SK-N-SH (cell line): ENCODE measurements around the gene AP1AR. TPM values are rescaled to one million over a fixed set of nuclear protein-coding genes. Genes with fewer than 3 reads are reported as not detected.
"Not testable (repeated sequence)": the region's sequence is repeated elsewhere in the genome, so short reads cannot be mapped to it uniquely, and the experiment has no call there.

Source experiments
- CTCF ChIA-PET: fragments of 300-600, 350-600 bp; formaldehyde crosslinking; extraction: SDS; loops from one replicate; lab custom pipeline; 2021; lab: Yijun Ruan, JAX
- POLR2A ChIA-PET: fragments of 350-600 bp; sonication (Branson Sonifier 250); formaldehyde crosslinking; extraction: SDS; loops from one replicate; lab custom pipeline; 2020; ENCODE audit warnings: antibody characterized with exemption, inconsistent platforms; lab: Yijun Ruan, JAX
- DNase-seq: peaks from one replicate; pipeline ENCODE4 v3.0.0; 2012
- H2AFZ ChIP-seq: fragments of 200-600 bp; sonication (generic); 2 replicates; pipeline ENCODE4 v1.8.1; 2016; ENCODE audit warnings: antibody characterized with exemption, mild to moderate bottlenecking, low read depth
- H3F3A ChIP-seq: fragments of 200-600 bp; sonication (generic); replicated peaks from 2 replicates; pipeline ENCODE3; 2016; ENCODE audit warnings: antibody characterized with exemption, mild to moderate bottlenecking; ENCODE audit not compliant: insufficient read depth
- H3K27ac ChIP-seq, 2 experiments: fragments of 200-500 bp in 1 of 2; fragments of 200-600 bp in 1 of 2; sonication (Bioruptor generic) in 1 of 2; sonication (generic), shearing (Covaris generic) in 1 of 2; 2 replicates each; pipeline versions ENCODE4 v1.5.1 to v1.6.1; 2014 to 2016; ENCODE audit warnings: low read depth in 2 of 2, inconsistent platforms in 1 of 2, low read length in 1 of 2, mild to moderate bottlenecking in 1 of 2, mixed read lengths in 1 of 2
- H3K27me3 ChIP-seq: fragments of 200-600 bp; sonication (generic), shearing (Covaris generic); 2 replicates; pipeline ENCODE4 v1.6.1; 2016; ENCODE audit warnings: mixed run types; ENCODE audit not compliant: insufficient read depth
- H3K36me3 ChIP-seq, 2 experiments: fragments of 200-500 bp in 1 of 2; fragments of 200-600 bp in 1 of 2; sonication (Bioruptor generic) in 1 of 2; sonication (generic) in 1 of 2; replicated peaks in 1 of 2; 2 replicates each; pipeline versions ENCODE3 to v1.5.1; 2014 to 2016; ENCODE audit warnings: low read length in 1 of 2, mild to moderate bottlenecking in 1 of 2; ENCODE audit not compliant: insufficient read depth in 2 of 2, control insufficient read depth in 1 of 2
- H3K4me1 ChIP-seq, 2 experiments: fragments of 200-500 bp in 1 of 2; fragments of 200-600 bp in 1 of 2; sonication (Bioruptor generic) in 1 of 2; sonication (generic), shearing (Covaris generic) in 1 of 2; 2 replicates each; pipeline versions ENCODE4 v1.5.1 to v1.6.1; 2014 to 2016; ENCODE audit warnings: low read depth in 1 of 2, low read length in 1 of 2, mixed run types in 1 of 2; ENCODE audit not compliant: insufficient read depth in 2 of 2, control insufficient read depth in 1 of 2
- H3K4me2 ChIP-seq: fragments of 200-600 bp; sonication (generic), shearing (Covaris generic); 2 replicates; pipeline ENCODE4 v1.6.1; 2017; ENCODE audit warnings: mixed run types
- H3K4me3 ChIP-seq, 2 experiments: fragments of 200-500 bp in 1 of 2; fragments of 200-600 bp in 1 of 2; sonication (Bioruptor generic) in 1 of 2; sonication (generic), shearing (Covaris generic) in 1 of 2; 2 replicates each; pipeline versions ENCODE4 v1.5.1 to v1.8.1; 2014 to 2016; ENCODE audit warnings: low read depth in 2 of 2, inconsistent platforms in 1 of 2, low read length in 1 of 2, mild to moderate bottlenecking in 1 of 2, mixed read lengths in 1 of 2, moderate library complexity in 1 of 2
- H3K79me2 ChIP-seq: fragments of 200-600 bp; sonication (generic); 2 replicates; pipeline ENCODE4 v1.8.1; 2017; ENCODE audit warnings: mild to moderate bottlenecking; ENCODE audit not compliant: insufficient read depth
- H3K9ac ChIP-seq: fragments of 200-600 bp; sonication (generic); 2 replicates; pipeline ENCODE4 v1.6.1; 2017; ENCODE audit warnings: mixed run types
- H3K9me2 ChIP-seq: fragments of 200-600 bp; sonication (generic); 2 replicates; pipeline ENCODE4 v1.6.1; 2017; ENCODE audit warnings: mixed run types
- H3K9me3 ChIP-seq: fragments of 200-600 bp; sonication (generic); 2 replicates; pipeline ENCODE4 v1.6.1; 2017; ENCODE audit warnings: mixed run types, mild to moderate bottlenecking, moderate library complexity
- H4K20me1 ChIP-seq: fragments of 200-600 bp; sonication (generic); 2 replicates; pipeline ENCODE4 v1.6.1; 2017; ENCODE audit warnings: mild to moderate bottlenecking, mixed run types; ENCODE audit not compliant: insufficient read depth
- CHD2 ChIP-seq: fragments of 150-350 bp; IDR thresholded peaks from 2 replicates; pipeline ENCODE4 v1.6.1; 2018; ENCODE audit warnings: low read length; ENCODE audit not compliant: partially characterized antibody
- CTCF ChIP-seq: fragments of 200-600 bp; sonication (generic); IDR thresholded peaks from 2 replicates; pipeline ENCODE4 v1.6.1; 2017; ENCODE audit warnings: antibody characterized with exemption, mild to moderate bottlenecking, moderate library complexity
- ELF1 ChIP-seq: IDR thresholded peaks from 2 replicates; pipeline ENCODE4 v1.4.0; 2012
- FOXJ3 ChIP-seq: sonication (generic); formaldehyde crosslinking; IDR thresholded peaks from 2 replicates; pipeline ENCODE4 v1.5.1; 2020; ENCODE audit warnings: mild to moderate bottlenecking, missing genetic modification reagents
- FOXM1 ChIP-seq: IDR thresholded peaks from 2 replicates; pipeline ENCODE4 v1.4.0; 2012; ENCODE audit warnings: low read depth, mild to moderate bottlenecking
- JUND ChIP-seq: IDR thresholded peaks from 2 replicates; pipeline ENCODE4 v1.4.0; 2012
- MXI1 ChIP-seq: IDR thresholded peaks from 2 replicates; pipeline ENCODE4 v1.6.1; 2012; ENCODE audit warnings: mild to moderate bottlenecking, low read depth, low read length, improper control_type of control experiment
- NFIC ChIP-seq: IDR thresholded peaks from 2 replicates; pipeline ENCODE4 v1.4.0; 2012; ENCODE audit warnings: borderline replicate concordance
- NRF1 ChIP-seq: IDR thresholded peaks from 2 replicates; pipeline ENCODE4 v1.6.1; 2012; ENCODE audit warnings: low read depth, mild to moderate bottlenecking, low read length
- RFX5 ChIP-seq: IDR thresholded peaks from 2 replicates; pipeline ENCODE4 v1.6.1; 2012; ENCODE audit warnings: mild to moderate bottlenecking, improper control_type of control experiment, low read length
- RXRA ChIP-seq: IDR thresholded peaks from 2 replicates; pipeline ENCODE4 v1.4.0; 2012; ENCODE audit warnings: low read depth, mild to moderate bottlenecking, borderline replicate concordance
- TAF1 ChIP-seq: IDR thresholded peaks from 2 replicates; pipeline ENCODE4 v1.6.1; 2012; ENCODE audit warnings: low read depth, mild to moderate bottlenecking, low read length, moderate library complexity, borderline replicate concordance
- TCF12 ChIP-seq: IDR thresholded peaks from 2 replicates; pipeline ENCODE4 v1.4.0; 2012
- YY1 ChIP-seq: IDR thresholded peaks from 2 replicates; pipeline ENCODE4 v1.4.0; 2012; ENCODE audit warnings: low read depth, mild to moderate bottlenecking
- WGBS: methylation state at CpG from one replicate; pipeline ENCODE4 v1.1.6; 2017; ENCODE audit warnings: low lambda C conversion rate; 5-methylcytosine and 5-hydroxymethylcytosine counted together
- polyA plus RNA-seq, 3 experiments: library from polyadenylated mRNA; depleted of rRNA; stranded (reverse); fragments of >200 nt; gene quantifications; 2 replicates each; pipeline ENCODE4 v1.2.3, GENCODE V29; 2012
- TF ChIP-seq, protein P1 (sequence below): IDR thresholded peaks from 2 replicates; pipeline ENCODE4 v1.4.0; 2012; ENCODE audit warnings: low read depth, borderline replicate concordance
- TF ChIP-seq, protein P2 (sequence below): fragments of 150-350 bp; IDR thresholded peaks from 2 replicates; pipeline ENCODE4 v1.6.1; 2016; ENCODE audit warnings: mild to moderate bottlenecking, low read depth, low read length

The AP1AR gene
- polyA plus RNA-seq, 1 of the 3 experiments (the other 2 are of a cell fraction): 8.5 TPM

- H3F3A ChIP-seq, POLR2A ChIA-PET, DNase-seq, H2AFZ ChIP-seq, H3K27ac ChIP-seq, H3K4me2 ChIP-seq, H3K9me3 ChIP-seq, H3K9ac ChIP-seq, H3K27me3 ChIP-seq, H3K4me3 ChIP-seq, H3K9me2 ChIP-seq, H4K20me1 ChIP-seq, H3K36me3 ChIP-seq: not testable (repeated sequence)
- CTCF ChIA-PET: interaction anchor here (1.4 kb wide), 1 partner anchor 55 kb away, joined by 3 read pairs; no protein-coding TSS in a partner anchor
- WGBS: 95% methylated on average over 2 of the region's 2 CpGs
- H3K79me2 ChIP-seq: peaks cover 30% of the 10 kb centered on the region; the same call in 1 of the 2 replicates
- peaks cover 0 to 11% of the 10 kb centered on the region in 2 experiments; a peak in 2 of 4 replicates for H3K4me1 ChIP-seq
Measured at GRCh38 chr4:112281895-112282398, 50.4 kb downstream of the AP1AR start.

GRCh38 chr4:112282860-112283667 lies 51.5 kb downstream of the AP1AR start:
- no peak overlapping the region for H3K27ac ChIP-seq
- ChIA-PET POLR2A (no interaction called here), CTCF (interaction anchor here (1.4 kb wide), 1 partner anchor 16 kb away, joined by 7 read pairs; no protein-coding TSS in a partner anchor)
- DNase-seq: no peak
- no peak overlapping the region for H3K4me3 ChIP-seq
- WGBS: 91% methylated on average over 4 of the region's 4 CpGs
- peaks cover 30% of the 10 kb centered on the region; the same call in 1 of the 2 replicates for H3K79me2 ChIP-seq
- H3K36me3 ChIP-seq: peaks cover 0 to 2% of the 10 kb centered on the region in 2 experiments
- H3K9me3 ChIP-seq: no peaks in the 10 kb centered on the region
- H3K4me2 ChIP-seq: no peak overlapping the region
- peaks cover 0 to 11% of the 10 kb centered on the region in 2 experiments; a peak in 2 of 4 replicates for H3K4me1 ChIP-seq
- no peaks in the 10 kb centered on the region for H3K9me2 ChIP-seq
- no peaks in the 10 kb centered on the region for H4K20me1 ChIP-seq
- H3K27me3 ChIP-seq: no peaks in the 10 kb centered on the region
- no peak overlapping the region for H3K9ac ChIP-seq
- no peak overlapping the region for H2AFZ ChIP-seq
- TF ChIP-seq NRF1: no peak
- no peak for TF ChIP-seq TAF1
- no peak for TF ChIP-seq RFX5
- TF ChIP-seq NFIC: no peak
- no peak for TF ChIP-seq FOXM1
- no peak for TF ChIP-seq MXI1
- no peak for TF ChIP-seq RXRA
- TF ChIP-seq, protein P1, sequence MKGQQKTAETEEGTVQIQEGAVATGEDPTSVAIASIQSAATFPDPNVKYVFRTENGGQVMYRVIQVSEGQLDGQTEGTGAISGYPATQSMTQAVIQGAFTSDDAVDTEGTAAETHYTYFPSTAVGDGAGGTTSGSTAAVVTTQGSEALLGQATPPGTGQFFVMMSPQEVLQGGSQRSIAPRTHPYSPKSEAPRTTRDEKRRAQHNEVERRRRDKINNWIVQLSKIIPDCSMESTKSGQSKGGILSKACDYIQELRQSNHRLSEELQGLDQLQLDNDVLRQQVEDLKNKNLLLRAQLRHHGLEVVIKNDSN: no peak
- no peak for TF ChIP-seq JUND
- no peak for TF ChIP-seq CTCF
- TF ChIP-seq CHD2: no peak
- TF ChIP-seq TCF12: no peak
- no peak for TF ChIP-seq YY1
- TF ChIP-seq FOXJ3 (CRISPR knock-in tag): no peak
- TF ChIP-seq, protein P2, sequence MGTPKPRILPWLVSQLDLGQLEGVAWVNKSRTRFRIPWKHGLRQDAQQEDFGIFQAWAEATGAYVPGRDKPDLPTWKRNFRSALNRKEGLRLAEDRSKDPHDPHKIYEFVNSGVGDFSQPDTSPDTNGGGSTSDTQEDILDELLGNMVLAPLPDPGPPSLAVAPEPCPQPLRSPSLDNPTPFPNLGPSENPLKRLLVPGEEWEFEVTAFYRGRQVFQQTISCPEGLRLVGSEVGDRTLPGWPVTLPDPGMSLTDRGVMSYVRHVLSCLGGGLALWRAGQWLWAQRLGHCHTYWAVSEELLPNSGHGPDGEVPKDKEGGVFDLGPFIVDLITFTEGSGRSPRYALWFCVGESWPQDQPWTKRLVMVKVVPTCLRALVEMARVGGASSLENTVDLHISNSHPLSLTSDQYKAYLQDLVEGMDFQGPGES: no peak
- no peak for TF ChIP-seq ELF1
- no peaks in the 10 kb centered on the region for H3F3A ChIP-seq
